ENCODE measurements around the gene AGER.

Gene AGER

GRCh38 chr6:32146687-32147086, 37.4 kb downstream of the AGER start (continued):
- no peak for TF ChIP-seq SP7 (tag by site-specific recombination; IDR thresholded peaks at IDR 0.05)
- no peak for TF ChIP-seq ZBTB11 (tag by site-specific recombination; conservative IDR thresholded peaks at IDR 0.05; ENCODE audit: low read depth)
- TF ChIP-seq ZNF610 (tag by site-specific recombination; IDR thresholded peaks at IDR 0.05; ENCODE audit: borderline replicate concordance), result no peak
- TF ChIP-seq SETDB1 (IDR thresholded peaks at IDR 0.05; ENCODE audit: insufficient read length, low read length), result no peak
- TF ChIP-seq HOXC10 (CRISPR knock-in tag; IDR thresholded peaks at IDR 0.05), result no peak
- no peak for TF ChIP-seq ZNF785 (tag by site-specific recombination; IDR thresholded peaks at IDR 0.05)
- no peak for TF ChIP-seq ZNF48 (tag by site-specific recombination; IDR thresholded peaks at IDR 0.05)
- TF ChIP-seq ZNF501 (tag by site-specific recombination; IDR thresholded peaks at IDR 0.05), result no peak
- no peak for TF ChIP-seq ZNF76 (tag by site-specific recombination; IDR thresholded peaks at IDR 0.05; ENCODE audit: borderline replicate concordance, low read depth)
- TF ChIP-seq ZFHX2 (tag by site-specific recombination; conservative IDR thresholded peaks at IDR 0.05), result 0 out of 2 replicates have a peak, but pooled peaks have one; percentile 12
- no peak for TF ChIP-seq ZNF184 (tag by site-specific recombination; IDR thresholded peaks at IDR 0.05)
- no peak for TF ChIP-seq ZFP41 (tag by site-specific recombination; IDR thresholded peaks at IDR 0.05; ENCODE audit: borderline replicate concordance)
- no peak for TF ChIP-seq ZNF362 (tag by site-specific recombination; IDR thresholded peaks at IDR 0.05)
- TF ChIP-seq ZBTB6 (tag by site-specific recombination; IDR thresholded peaks at IDR 0.05), result no peak

- POLR2A ChIA-PET, result interaction anchor here (1.0 to 3.2 kb wide), 2 partner anchors 16 to 28 kb away, joined by 3 to 26 read pairs; partner anchors contain the start of gene FKBPL
- TF ChIP-seq ZFHX2 (tag by site-specific recombination; conservative IDR thresholded peaks at IDR 0.05) (peak; percentile 8; the same call in 1 of the 2 replicates), ZNF324 (tag by site-specific recombination; IDR thresholded peaks at IDR 0.05) (peak; percentile 89), ZNF366 (tag by site-specific recombination; conservative IDR thresholded peaks at IDR 0.05) (peak; percentile 68), ZNF114 (tag by site-specific recombination; IDR thresholded peaks at IDR 0.05) (no peak), ZNF701 (tag by site-specific recombination; IDR thresholded peaks at IDR 0.05) (no peak), ZNF747 (tag by site-specific recombination; IDR thresholded peaks at IDR 0.05) (no peak), ZNF292 (tag by site-specific recombination; IDR thresholded peaks at IDR 0.05; ENCODE audit: borderline replicate concordance, low read depth) (no peak), SCRT2 (tag by site-specific recombination; IDR thresholded peaks at IDR 0.05) (peak; percentile 99), ZNF792 (tag by site-specific recombination; IDR thresholded peaks at IDR 0.05) (no peak), ATF2 (tag by site-specific recombination; IDR thresholded peaks at IDR 0.05; ENCODE audit: low read depth) (peak; percentile 90), ZNF302 (tag by site-specific recombination; IDR thresholded peaks at IDR 0.05; ENCODE audit: low read depth) (no peak), ZNF423 (tag by site-specific recombination; IDR thresholded peaks at IDR 0.05) (no peak), GLIS1 (tag by site-specific recombination; IDR thresholded peaks at IDR 0.05) (no peak), ZEB2 (tag by site-specific recombination; IDR thresholded peaks at IDR 0.05) (peak; percentile 80), ZFP69B (tag by site-specific recombination; IDR thresholded peaks at IDR 0.05) (0 out of 2 replicates have a peak, but pooled peaks have one; percentile 13), GLI2 (tag by site-specific recombination; IDR thresholded peaks at IDR 0.05; ENCODE audit: borderline replicate concordance, low read depth) (no peak), ZNF18 (tag by site-specific recombination; IDR thresholded peaks at IDR 0.05) (no peak), ZNF558 (tag by site-specific recombination; IDR thresholded peaks at IDR 0.05) (peak; percentile 88)
These were observed 37.8 kb downstream of the AGER start for GRCh38 chr6:32146287-32146686.

More at GRCh38 chr6:32146287-32146686, 37.8 kb downstream of the AGER start:
- no peaks in the 10 kb centered on the region for H3K9me3 ChIP-seq (ENCODE audit: control insufficient read depth, insufficient read depth, low read depth, low read length)
- no peak overlapping the region for H3K27ac ChIP-seq (ENCODE audit: extremely low read depth, low read depth, low read length)
- H3K4me1 ChIP-seq (ENCODE audit: control insufficient read depth, insufficient read depth, low read length), result 0 out of 2 replicates have a peak, but pooled peaks cover 2% of the 10 kb centered on the region
- no peaks in the 10 kb centered on the region for H3K36me3 ChIP-seq (ENCODE audit: control insufficient read depth in 2 of 2, insufficient read depth in 1 of 2, low read length in 2 of 2)
- no peak overlapping the region for H3K4me3 ChIP-seq (ENCODE audit: low read depth, low read length)
- CTCF ChIA-PET, result interaction anchor here (0.7 to 2.1 kb wide), 8 partner anchors 9 to 977 kb away, joined by 3 to 9 read pairs (median 4); no protein-coding TSS in a partner anchor
